GM12891 (cell line): Measurements from ENCODE around the gene CABLES1.

Source experiments
- PAX5 ChIP-seq: IDR thresholded peaks from 2 replicates; pipeline ENCODE4 v1.6.1; 2011; ENCODE audit warnings: low read length, moderate library complexity, mild to moderate bottlenecking; ENCODE audit not compliant: insufficient read depth, severe bottlenecking
- POLR2A ChIP-seq: IDR thresholded peaks from 2 replicates; pipeline ENCODE4 v1.6.1; 2011; ENCODE audit warnings: low read depth, low read length, control low read depth
- POLR2AphosphoS5 ChIP-seq: IDR thresholded peaks from 2 replicates; pipeline ENCODE4 v1.6.1; 2011; ENCODE audit warnings: low read depth, low read length, control low read depth
- POU2F2 ChIP-seq: IDR thresholded peaks from 2 replicates; pipeline ENCODE4 v1.6.1; 2011; ENCODE audit warnings: low read depth, mild to moderate bottlenecking, control low read depth, low read length, moderate library complexity
- SPI1 ChIP-seq: IDR thresholded peaks from 2 replicates; pipeline ENCODE4 v1.6.1; 2011; ENCODE audit warnings: low read depth, low read length, control low read depth
- TAF1 ChIP-seq: IDR thresholded peaks from 2 replicates; pipeline ENCODE4 v1.6.1; 2011; ENCODE audit warnings: low read depth, low read length, control low read depth

DNA sequence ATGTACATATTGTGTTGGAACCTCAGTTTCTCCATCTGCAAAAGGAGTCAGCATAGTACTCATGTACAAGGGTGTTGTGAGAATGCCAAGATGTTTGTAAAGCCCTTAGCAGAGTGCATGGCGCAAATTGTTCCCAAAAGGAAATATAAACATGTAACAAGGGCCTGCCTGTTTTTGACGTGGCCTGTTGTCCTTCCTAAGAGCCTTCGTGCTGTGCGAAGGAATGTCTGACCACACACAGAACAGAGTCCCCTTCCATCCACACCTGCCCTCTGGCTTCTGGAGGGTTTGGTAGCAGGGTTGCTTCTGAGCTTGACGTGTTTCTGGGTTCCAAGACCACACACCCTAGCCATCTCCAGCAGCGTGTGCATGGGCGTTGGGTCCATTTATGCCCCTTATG is 34.9 kb downstream of the CABLES1 start:
- TF ChIP-seq POLR2A = 0 out of 2 replicates have a peak, but pooled peaks have one; percentile 30
- no peak for TF ChIP-seq POLR2AphosphoS5
- no peak for TF ChIP-seq TAF1
- no peak for TF ChIP-seq SPI1
- TF ChIP-seq POU2F2 = no peak
- TF ChIP-seq PAX5 = no peak
